Heart left ventricle (tissue), 13 donors: ENCODE measurements around the gene CEP164.

Experiments
- CTCF ChIP-seq, 12 donors: fragments of 200-600 bp; sonication (generic) in 4 of 12; IDR thresholded peaks; one replicate each; pipeline versions ENCODE4 v1.5.0 to v1.8.0; 2018 to 2022; ENCODE audit warnings: antibody characterized with exemption in 12 of 12, mild to moderate bottlenecking in 5 of 12
- POLR2A ChIP-seq, 2 donors: fragments of 450-650 bp; IDR thresholded peaks; one replicate each; pipeline ENCODE4 v1.6.1; 2017; ENCODE audit warnings: antibody characterized with exemption in 2 of 2, mild to moderate bottlenecking in 2 of 2, moderate library complexity in 2 of 2
- donor health status: ischemic (EF 13 %, LVEDD 7.1; RV severe dilation, severe dysfunction).
- donor health status: DM: no; HTN: yes; CAD: no.
- donor health status: DM: no; HTN: no; CAD: no.
- donor health status: ischemic (EF 25% LVEDD 6.9; RV normal size, moderate dysfunction).
- donor health status: ischemic (EF 25% LVEDD 5.7; RV mildly dilated, moderate dysfunction).
- donor health status: ischemic (EF 35%, LVEDD 5.7; RV mildly dilated, moderate dysfunction).
- donor health status: nonischemic (EF 11% LVEDD 7.7; RV severe dilation, severe dysfunction).
- donor health status: DM: yes; HTN: yes; CAD: no.
- donor health status: PGD.
- donor health status: ischemic (EF 29% LVEDD 5.4; RV normal size, mild dysfunction).
- donor health status: nonischemic (EF 23%, LVEDD 6.1; RV moderate dilation, normal function).

GRCh38 chr11:117313091-117313490 lies 14.6 kb upstream of the CEP164 start:
- TF ChIP-seq CTCF (IDR thresholded peaks at IDR 0.05) (no peak), POLR2A (IDR thresholded peaks at IDR 0.05) (no peak)
